GM12801 (cell line): ENCODE data around the gene FBXL5.

Experiments used
- CTCF ChIP-seq: IDR thresholded peaks from one replicate; pipeline ENCODE4 v1.5.1; 2011; ENCODE audit warnings: control low read depth; ENCODE audit not compliant: insufficient read length; ENCODE audit errors: extremely low read depth

FBXL5 gene

DNA sequence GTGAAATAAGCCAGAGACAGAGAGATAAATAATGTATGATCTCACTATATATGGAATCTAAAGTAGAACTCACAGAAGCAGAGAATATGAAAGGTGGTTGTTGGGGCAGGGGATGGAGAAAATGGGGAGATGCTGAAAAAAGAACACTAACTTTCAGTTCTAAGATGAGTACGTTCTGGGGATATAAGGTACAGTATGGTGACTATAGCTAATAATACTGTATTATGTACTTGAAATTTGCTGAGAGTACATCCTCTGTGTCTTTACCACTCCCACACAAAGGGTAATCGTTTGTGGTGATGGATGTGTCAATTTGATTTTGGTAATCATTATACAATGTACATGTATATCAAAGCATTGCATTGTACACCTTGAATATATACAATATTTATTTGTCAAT lies 6.6 kb downstream of the FBXL5 start:
- TF ChIP-seq CTCF = no peak

DNA sequence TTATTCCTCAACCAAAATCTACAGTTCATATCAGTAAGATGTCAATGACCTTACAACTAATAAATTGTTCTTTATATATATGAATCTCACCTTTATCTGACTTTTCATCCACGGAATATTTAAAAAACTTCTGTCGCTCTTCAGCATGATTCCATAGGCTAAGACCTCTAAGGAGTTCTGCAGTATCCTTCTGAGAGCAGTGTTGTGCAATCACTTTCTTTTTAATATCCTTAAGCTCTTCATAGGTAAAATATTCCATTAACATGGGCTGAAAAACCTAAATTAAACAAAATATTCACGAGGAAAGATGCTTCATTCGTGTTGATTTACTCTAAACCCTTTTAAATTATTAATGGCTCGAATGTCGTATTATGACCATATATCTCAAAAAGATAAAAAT lies 16.7 kb downstream of the FBXL5 start:
- TF ChIP-seq CTCF = no peak

DNA sequence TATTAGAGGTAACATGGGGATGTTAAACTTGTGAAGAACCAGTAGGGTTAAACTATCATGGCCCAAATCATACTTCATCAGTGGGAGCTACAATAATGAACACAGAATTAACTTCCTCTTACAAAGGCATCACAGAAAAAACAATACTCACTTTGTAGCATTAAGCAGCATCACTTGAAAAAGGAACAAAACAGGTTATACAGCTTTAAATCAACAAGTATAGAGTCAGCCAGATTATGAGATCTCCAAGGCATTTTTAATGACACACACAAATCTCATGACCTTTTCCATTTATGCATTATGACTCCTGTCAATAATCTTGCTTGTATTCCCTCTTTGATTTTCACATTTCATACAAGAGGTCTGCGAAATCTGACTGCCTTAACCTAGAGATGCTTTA lies 18.3 kb downstream of the FBXL5 start:
- TF ChIP-seq CTCF = no peak

- no peak for TF ChIP-seq CTCF
Measured at GRCh38 chr4:15612136-15612535, 43.0 kb downstream of the FBXL5 start.

GRCh38 chr4:15610855-15611254 lies 44.3 kb downstream of the FBXL5 start:
- TF ChIP-seq CTCF = no peak

GRCh38 chr4:15605537-15605936 lies 49.6 kb downstream of the FBXL5 start:
- TF ChIP-seq CTCF = no peak

DNA sequence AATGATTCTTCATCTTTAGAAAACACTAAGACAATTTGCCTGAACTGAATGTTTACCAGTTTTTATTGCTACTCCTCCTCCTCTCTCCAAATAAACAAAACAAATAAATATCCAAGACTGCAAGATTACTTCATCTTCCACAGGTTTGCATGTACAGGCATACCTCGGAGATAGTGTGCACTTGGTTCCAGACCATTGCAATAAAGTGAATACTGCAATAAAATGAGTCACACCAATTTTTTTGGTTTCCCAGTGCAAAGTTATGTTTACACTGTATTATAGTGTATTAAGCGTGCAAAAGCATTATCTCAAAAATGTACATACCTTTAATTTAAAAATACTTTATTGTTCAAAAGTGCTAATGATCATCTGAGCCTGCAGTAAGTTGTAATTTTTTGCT lies 53.3 kb downstream of the FBXL5 start:
- no peak for TF ChIP-seq CTCF

DNA sequence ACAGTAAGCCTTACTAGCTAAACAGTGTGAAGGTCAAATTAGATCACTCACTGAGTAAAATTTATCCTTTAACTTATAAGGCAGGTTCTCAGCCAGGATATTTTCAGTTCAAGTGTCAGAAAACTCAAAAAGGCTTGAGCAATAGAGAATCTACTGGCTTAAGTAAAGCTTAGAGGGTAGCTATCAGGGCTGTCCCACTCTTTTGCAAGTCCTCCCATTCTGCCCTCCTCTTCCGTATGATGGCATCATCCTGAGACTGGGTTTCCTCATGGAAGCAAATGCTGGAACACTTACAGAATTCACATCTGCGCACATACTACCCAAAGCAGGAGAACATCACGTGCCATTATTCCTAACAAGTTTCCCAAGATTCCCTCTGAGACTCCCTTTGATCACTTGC lies 55.0 kb downstream of the FBXL5 start:
- no peak for TF ChIP-seq CTCF
